Measurements from ENCODE around the gene OR52W1. TPM values are rescaled to one million over a fixed set of nuclear protein-coding genes. Genes with fewer than 3 reads are reported as not detected.
"Not testable (repeated sequence)": the region's sequence is repeated elsewhere in the genome, so short reads cannot be mapped to it uniquely, and the experiment has no call there.

The OR52W1 gene
- total and polyA plus RNA-seq, 9 donors = 0.19 TPM; not detected in 8

- DNase-seq; H3K4me3 ChIP-seq (ENCODE audit: low read length); H3K4me1 ChIP-seq (ENCODE audit: control insufficient read depth, insufficient read depth, low read length); H3K36me3 ChIP-seq (ENCODE audit: control insufficient read depth, insufficient read depth, low read length); H3K27me3 ChIP-seq (ENCODE audit: control insufficient read depth, insufficient read depth, low read length); H3K27ac ChIP-seq (ENCODE audit: low read length); H3K9me3 ChIP-seq (replicated peaks; ENCODE audit: control insufficient read depth, low read depth, low read length): not testable (repeated sequence)
- WGBS (ENCODE audit: insufficient coverage) = 100% methylated on average over 1 of the region's 3 CpGs
Observed at GRCh38 chr11:6248897-6249296, 49.9 kb downstream of the OR52W1 start.

Other genes with a start within 250 kb of the OR52W1 start
- not detected for gene OR56A5, start 230.7 kb upstream of the OR52W1 start, total RNA-seq
- gene OR56A5, start 230.7 kb upstream of the OR52W1 start, polyA plus RNA-seq (ENCODE audit: insufficient read depth in 1 of 8, insufficient read length in 8 of 8, low replicate concordance in 1 of 8) = under 1 TPM in 1 of 8 donors, not detected in 7; 0.39 TPM
- not detected for gene OR52L1, start 212.2 kb upstream of the OR52W1 start, total RNA-seq
- gene OR52L1, start 212.2 kb upstream of the OR52W1 start, polyA plus RNA-seq (ENCODE audit: insufficient read depth in 1 of 8, insufficient read length in 8 of 8, low replicate concordance in 1 of 8) = not detected
- under 0.01 TPM for gene OR56A4, start 192.3 kb upstream of the OR52W1 start, total RNA-seq
- under 1 TPM in 2 of 8 donors, not detected in 6; 0.06 to 0.07 TPM for gene OR56A4, start 192.3 kb upstream of the OR52W1 start, polyA plus RNA-seq (ENCODE audit: insufficient read depth in 1 of 8, insufficient read length in 8 of 8, low replicate concordance in 1 of 8)
- not detected for gene OR56A1, start 168.5 kb upstream of the OR52W1 start, total RNA-seq
- under 1 TPM in 1 of 8 donors, not detected in 7; 0.06 TPM for gene OR56A1, start 168.5 kb upstream of the OR52W1 start, polyA plus RNA-seq (ENCODE audit: insufficient read depth in 1 of 8, insufficient read length in 8 of 8, low replicate concordance in 1 of 8)
- gene OR56B4, start 91.5 kb upstream of the OR52W1 start, total RNA-seq = not detected
- under 1 TPM in 1 of 8 donors, not detected in 7; 0.15 TPM for gene OR56B4, start 91.5 kb upstream of the OR52W1 start, polyA plus RNA-seq (ENCODE audit: insufficient read depth in 1 of 8, insufficient read length in 8 of 8, low replicate concordance in 1 of 8)
- gene OR52B2, start 28.9 kb upstream of the OR52W1 start, total RNA-seq = 0.09 TPM
- not detected for gene OR52B2, start 28.9 kb upstream of the OR52W1 start, polyA plus RNA-seq (ENCODE audit: insufficient read depth in 1 of 8, insufficient read length in 8 of 8, low replicate concordance in 1 of 8)
- not detected for gene C11orf42, start 6.3 kb downstream of the OR52W1 start, total RNA-seq
- under 1 TPM; 0.14 to 0.68 (median 0.24) TPM for gene C11orf42, start 6.3 kb downstream of the OR52W1 start, polyA plus RNA-seq (ENCODE audit: insufficient read depth in 1 of 8, insufficient read length in 8 of 8, low replicate concordance in 1 of 8)
- gene FHIP1B, start 35.4 kb downstream of the OR52W1 start, total RNA-seq = 14.0 TPM
- gene FHIP1B, start 35.4 kb downstream of the OR52W1 start, polyA plus RNA-seq (ENCODE audit: insufficient read depth in 1 of 8, insufficient read length in 8 of 8, low replicate concordance in 1 of 8) = 10 to 100 TPM; 19.0 to 32.1 (median 24.9) TPM
- gene CNGA4, start 39.9 kb downstream of the OR52W1 start, total RNA-seq = not detected
- gene CNGA4, start 39.9 kb downstream of the OR52W1 start, polyA plus RNA-seq (ENCODE audit: insufficient read depth in 1 of 8, insufficient read length in 8 of 8, low replicate concordance in 1 of 8) = under 1 TPM in 7 of 8 donors, not detected in 1; 0.07 to 0.43 (median 0.21) TPM
- gene CCKBR, start 60.6 kb downstream of the OR52W1 start, total RNA-seq = not detected
- under 1 TPM in 2 of 8 donors, not detected in 6; 0.09 to 0.21 TPM for gene CCKBR, start 60.6 kb downstream of the OR52W1 start, polyA plus RNA-seq (ENCODE audit: insufficient read depth in 1 of 8, insufficient read length in 8 of 8, low replicate concordance in 1 of 8)
- 43.5 TPM for gene CAVIN3, start 121.3 kb downstream of the OR52W1 start, total RNA-seq
- gene CAVIN3, start 121.3 kb downstream of the OR52W1 start, polyA plus RNA-seq (ENCODE audit: insufficient read depth in 1 of 8, insufficient read length in 8 of 8, low replicate concordance in 1 of 8) = 10 to 100 TPM; 28.3 to 42.7 (median 35.8) TPM
- 16.7 TPM for gene SMPD1, start 191.2 kb downstream of the OR52W1 start, total RNA-seq
- 10 to 100 TPM; 22.9 to 28.4 (median 26.0) TPM for gene SMPD1, start 191.2 kb downstream of the OR52W1 start, polyA plus RNA-seq (ENCODE audit: insufficient read depth in 1 of 8, insufficient read length in 8 of 8, low replicate concordance in 1 of 8)
- gene APBB1, start 219.9 kb downstream of the OR52W1 start, total RNA-seq = 26.4 TPM
- 10 to 100 TPM; 26.0 to 33.2 (median 30.5) TPM for gene APBB1, start 219.9 kb downstream of the OR52W1 start, polyA plus RNA-seq (ENCODE audit: insufficient read depth in 1 of 8, insufficient read length in 8 of 8, low replicate concordance in 1 of 8)
- gene HPX, start 241.8 kb downstream of the OR52W1 start, total RNA-seq = 1.3 TPM
- 1 to 10 TPM in 7 of 8 donors, under 1 TPM in 1; 0.88 to 3.9 (median 2.8) TPM for gene HPX, start 241.8 kb downstream of the OR52W1 start, polyA plus RNA-seq (ENCODE audit: insufficient read depth in 1 of 8, insufficient read length in 8 of 8, low replicate concordance in 1 of 8)

Data from muscle of leg (tissue), 11 donors.